VCaP (cell line): ENCODE measurements around the gene MICU2.

Experiments
- H3K27ac ChIP-seq: fragments of 450-650 bp; 2 replicates; pipeline ENCODE4 v1.5.1; 2017
- CTCF ChIP-seq: fragments of 450-650 bp; conservative IDR thresholded peaks from 2 replicates; pipeline ENCODE4 v1.5.1; 2017; ENCODE audit warnings: mild to moderate bottlenecking, moderate library complexity

MICU2 gene

GRCh38 chr13:21603531-21604448 is at the start of gene MICU2:
MICU2 (minus strand) TSS chr13:21604170; CDS start chr13:21604148, 22 bp downstream.
- TF ChIP-seq CTCF: 0 out of 2 replicates have a peak, but pooled peaks have one; percentile 21

GRCh38 chr13:21641629-21642028 is 37.7 kb upstream of the MICU2 start:
- TF ChIP-seq CTCF: no peak
- H3K27ac ChIP-seq: no peak overlapping the region

More at GRCh38 chr13:21603531-21604448, at the start of gene MICU2:
- H3K27ac ChIP-seq: peak within 1 kb of the TSS; percentile 95

- no peak overlapping the region for H3K27ac ChIP-seq
- no peak for TF ChIP-seq CTCF
These were observed 35.6 kb upstream of the MICU2 start for GRCh38 chr13:21639561-21639960.

- peak; percentile 78 for TF ChIP-seq CTCF
- no peak overlapping the region for H3K27ac ChIP-seq
These were observed 34.6 kb upstream of the MICU2 start for GRCh38 chr13:21638319-21639282.

- no peak overlapping the region for H3K27ac ChIP-seq
- TF ChIP-seq CTCF: no peak
These were observed 33.3 kb upstream of the MICU2 start for GRCh38 chr13:21637296-21637695.

- TF ChIP-seq CTCF: no peak
- H3K27ac ChIP-seq: no peak overlapping the region
These were observed 32.7 kb upstream of the MICU2 start for GRCh38 chr13:21636656-21637055.

GRCh38 chr13:21632196-21632595 is 28.2 kb upstream of the MICU2 start:
- TF ChIP-seq CTCF: no peak

More at GRCh38 chr13:21632196-21632595, 28.2 kb upstream of the MICU2 start:
- H3K27ac ChIP-seq: no peak overlapping the region
